ENCODE results near the gene CA12. TPM values are rescaled to one million over a fixed set of nuclear protein-coding genes. Genes with fewer than 3 reads are reported as not detected.

CA12 gene
- total and polyA plus RNA-seq, 2 of the 8 experiments (the other 6 are each of a cell fraction or from before 2014, with no cell fraction given), result 4.7 to 4.9 TPM

- 82% methylated on average over 14 of the region's 14 CpGs; no CpG with 5 or more reads in 1 of the 2 experiments for WGBS, 2 experiments (ENCODE audit: extremely low coverage in 1 of 2, insufficient coverage in 1 of 2, insufficient read length in 1 of 2, insufficient replicate concordance in 2 of 2, low coverage in 1 of 2, low lambda C conversion rate in 2 of 2, missing lambda C conversion rate in 1 of 2)
- peaks cover 0 to 27% (median 18%) of the 10 kb centered on the region in 4 experiments; a peak in 6 of 7 replicates for H3K27me3 ChIP-seq (replicated peaks in 1 of 4; ENCODE audit: control insufficient read depth in 3 of 4, extremely low read depth in 1 of 4, insufficient read depth in 3 of 4, low read length in 3 of 4)
- POLR2A ChIA-PET (ENCODE audit: partially characterized antibody), result interaction anchor here (0.8 to 0.9 kb wide), 2 partner anchors 9 to 10 kb away, joined by 3 read pairs; no protein-coding TSS in a partner anchor
- TF ChIP-seq PHF8 (conservative IDR thresholded peaks at IDR 0.05; ENCODE audit: low read depth, low read length), result no peak
Measured at GRCh38 chr15:63380808-63381282, 801 bp downstream of the CA12 start.

More at GRCh38 chr15:63380808-63381282, 801 bp downstream of the CA12 start:
- Histone ChIP-seq H4K8ac (ENCODE audit: extremely low read depth, insufficient read depth, low read length) (no peak overlapping the region), H2AK5ac (ENCODE audit: low read depth, low read length) (no peak overlapping the region), H3K14ac (ENCODE audit: insufficient read length) (no peak overlapping the region), H3K4me3 (ENCODE audit: extremely low read depth in 1 of 4, insufficient read depth in 2 of 4, low read depth in 3 of 4, low read length in 4 of 4) (peak overlapping the region; percentile 29 to 70 (median 67); a peak in 6 of 8 replicates), H3K56ac (replicated peaks; ENCODE audit: insufficient read length, low read depth, low read length) (no peak overlapping the region), H2BK12ac (ENCODE audit: low read depth, low read length) (no peak overlapping the region; the same call in 1 of the 2 replicates), H4K5ac (ENCODE audit: insufficient read length, low read depth, low read length) (no peak overlapping the region), H4K91ac (replicated peaks; ENCODE audit: insufficient read length, low read length) (no peak overlapping the region), H3K79me1 (ENCODE audit: low read depth, low read length) (no peaks in the 10 kb centered on the region), H3K79me2 (ENCODE audit: control insufficient read depth in 1 of 2, insufficient read depth in 2 of 2, low read length in 2 of 2) (no peaks in the 10 kb centered on the region), H2BK20ac (ENCODE audit: low read length) (no peak overlapping the region), H3K4me2 (ENCODE audit: insufficient read depth in 1 of 2, low read depth in 2 of 2, low read length in 2 of 2) (peak overlapping the region; percentile 78 to 89), H3K4ac (replicated peaks; ENCODE audit: insufficient read length, low read depth, low read length) (peak overlapping the region; percentile 54), H3K9ac (replicated peaks in 1 of 4; ENCODE audit: extremely low read depth in 1 of 4, low read depth in 3 of 4, low read length in 3 of 4) (peak overlapping the region in 1 of 4 experiments; percentile 28; a peak in 1 of 7 replicates), H3K27ac (ENCODE audit: low read depth, low read length) (no peak overlapping the region), H3K23me2 (ENCODE audit: low read depth, low read length) (peaks cover 10% of the 10 kb centered on the region; the same call in 1 of the 2 replicates), H3K9me3 (ENCODE audit: insufficient read depth in 2 of 2, low read depth in 1 of 2, low read length in 1 of 2) (no peaks in the 10 kb centered on the region), H2BK120ac (replicated peaks; ENCODE audit: low read depth, low read length) (no peak overlapping the region), H3K36me3 (ENCODE audit: control insufficient read depth in 2 of 4, insufficient read depth in 4 of 4, low read length in 3 of 4) (no peaks in the 10 kb centered on the region), H2AFZ (ENCODE audit: low read length) (peak overlapping the region; percentile 77), H3K23ac (ENCODE audit: insufficient read length) (no peak overlapping the region), H4K20me1 (replicated peaks in 1 of 2; ENCODE audit: control insufficient read depth in 1 of 2, insufficient read depth in 2 of 2, low read length in 2 of 2) (no peaks in the 10 kb centered on the region), H2BK5ac (ENCODE audit: low read depth, low read length) (0 out of 2 replicates have a peak overlapping the region, but pooled peaks have one; percentile 2), H2BK15ac (ENCODE audit: low read length) (peak overlapping the region; percentile 6; the same call in 1 of the 2 replicates), H3K18ac (ENCODE audit: extremely low read depth, low read length) (no peak overlapping the region; the same call in 1 of the 2 replicates), H3K4me1 (replicated peaks in 1 of 4; ENCODE audit: control insufficient read depth in 3 of 4, insufficient read depth in 4 of 4, low read length in 3 of 4) (peaks cover 4 to 20% (median 5%) of the 10 kb centered on the region in 4 experiments; a peak in 6 of 7 replicates)
- CTCF ChIA-PET (ENCODE audit: partially characterized antibody), result interaction anchor here (0.8 to 2.1 kb wide), 4 partner anchors 23 to 55 kb away, joined by 3 to 5 read pairs (median 4); no protein-coding TSS in a partner anchor
- DNase-seq (ENCODE audit: low read depth in 1 of 2, low spot score in 2 of 2), result no peak
- no peak for FAIRE-seq
